ENCODE results near the gene SIGMAR1. TPM values are rescaled to one million over a fixed set of nuclear protein-coding genes. Genes with fewer than 3 reads are reported as not detected.

The SIGMAR1 gene
- total RNA-seq, 1 experiment from 2014 or later, result 222 TPM

- no peak for DNase-seq (ENCODE audit: low read depth)
Observed at GRCh38 chr9:34630402-34631154, 7.0 kb downstream of the SIGMAR1 start.

- DNase-seq (ENCODE audit: low read depth), result no peak
Observed at GRCh38 chr9:34629491-34629808, 8.1 kb downstream of the SIGMAR1 start.

GRCh38 chr9:34628656-34629490, 8.7 kb downstream of the SIGMAR1 start, which contains the start of gene ARID3C:
ARID3C (minus strand) TSS chr9:34629066; CDS start chr9:34628014, 1,052 bp downstream.
- DNase-seq (ENCODE audit: low read depth), result no peak

GRCh38 chr9:34627716-34628655, 9.6 kb downstream of the SIGMAR1 start:
- no peak for DNase-seq (ENCODE audit: low read depth)

- no peak for DNase-seq (ENCODE audit: low read depth)
Observed at GRCh38 chr9:34625186-34625486, 12.5 kb downstream of the SIGMAR1 start.

- no peak for DNase-seq (ENCODE audit: low read depth)
Observed at GRCh38 chr9:34624475-34625185, 13.0 kb downstream of the SIGMAR1 start.

- no peak for DNase-seq (ENCODE audit: low read depth)
Observed at GRCh38 chr9:34623374-34624235, 14.0 kb downstream of the SIGMAR1 start.

GRCh38 chr9:34620061-34620994, 17.3 kb downstream of the SIGMAR1 start, which contains the start of gene DCTN3:
DCTN3 (minus strand) TSS chr9:34620495; CDS start chr9:34620464, 31 bp downstream.
- DNase-seq (ENCODE audit: low read depth), result peak; percentile 91

- DNase-seq (ENCODE audit: low read depth), result no peak
Observed at GRCh38 chr9:34615132-34615531, 22.5 kb downstream of the SIGMAR1 start.

- DNase-seq (ENCODE audit: low read depth), result peak; percentile 75
Observed at GRCh38 chr9:34612788-34613390, 24.7 kb downstream of the SIGMAR1 start.

GRCh38 chr9:34611811-34612787, 25.5 kb downstream of the SIGMAR1 start, which contains the start of gene RPP25L:
RPP25L (minus strand) TSS chr9:34612097; CDS start chr9:34611296, 801 bp downstream.
- peak; percentile 83 for DNase-seq (ENCODE audit: low read depth)

GRCh38 chr9:34611251-34611810, 26.3 kb downstream of the SIGMAR1 start:
- no peak for DNase-seq (ENCODE audit: low read depth)

- DNase-seq (ENCODE audit: low read depth), result no peak
Observed at GRCh38 chr9:34610434-34611206, 27.0 kb downstream of the SIGMAR1 start.

- DNase-seq (ENCODE audit: low read depth), result no peak
Observed at GRCh38 chr9:34607331-34607730, 30.3 kb downstream of the SIGMAR1 start.

- no peak for DNase-seq (ENCODE audit: low read depth)
Observed at GRCh38 chr9:34606905-34607304, 30.7 kb downstream of the SIGMAR1 start.

GRCh38 chr9:34606190-34606589, 31.4 kb downstream of the SIGMAR1 start:
- DNase-seq (ENCODE audit: low read depth), result no peak
